Naive B cell (primary cell): ENCODE measurements around the gene INO80E. TPM values are rescaled to one million over a fixed set of nuclear protein-coding genes. Genes with fewer than 3 reads are reported as not detected.

Experiments
- ATAC-seq, 2 donors: fragments of 150-1000 bp; cut with Tn5 transposase; 2 replicates each; pipeline ENCODE4 v1.10.0; 2021; ENCODE audit warnings: low read depth in 2 of 2, mild to moderate bottlenecking in 2 of 2, moderate library complexity in 2 of 2
- DNase-seq: peaks from one replicate; pipeline ENCODE4 v3.0.0; 2022
- H3K27ac Mint-ChIP-seq, 6 donors: one replicate each; pipeline ENCODE4 v1.8.0; 2020 to 2022; ENCODE audit warnings: mild to moderate bottlenecking in 6 of 6, mixed read lengths in 6 of 6, moderate library complexity in 5 of 6, inconsistent platforms in 2 of 6
- H3K27me3 Mint-ChIP-seq, 3 donors: one replicate each; pipeline ENCODE4 v1.8.0; 2021 to 2022; ENCODE audit warnings: mixed read lengths in 3 of 3, mild to moderate bottlenecking in 1 of 3
- H3K36me3 Mint-ChIP-seq, 2 donors: one replicate each; pipeline ENCODE4 v1.8.0; 2020 to 2022; ENCODE audit warnings: mixed read lengths in 2 of 2, inconsistent platforms in 1 of 2, mild to moderate bottlenecking in 1 of 2
- H3K4me1 Mint-ChIP-seq, 3 donors: one replicate each; pipeline ENCODE4 v1.8.0; 2020 to 2022; ENCODE audit warnings: mixed read lengths in 3 of 3, inconsistent platforms in 1 of 3, mild to moderate bottlenecking in 1 of 3, moderate library complexity in 1 of 3
- H3K4me3 Mint-ChIP-seq, 8 donors: one replicate each; pipeline ENCODE4 v1.8.0; 2020 to 2022; ENCODE audit warnings: mild to moderate bottlenecking in 8 of 8, mixed read lengths in 8 of 8, moderate library complexity in 8 of 8, inconsistent platforms in 2 of 8
- H3K9me3 Mint-ChIP-seq, 7 donors: one replicate each; pipeline ENCODE4 v1.8.0; 2020 to 2022; ENCODE audit warnings: mixed read lengths in 7 of 7, mild to moderate bottlenecking in 5 of 7, inconsistent platforms in 2 of 7, moderate library complexity in 1 of 7
- polyA plus RNA-seq, 6 donors: library from polyadenylated mRNA; unstranded; fragments of 300-500 nt; fragmentation: Illumina TruSeq; gene quantifications; one replicate each; pipeline ENCODE4 v1.2.3, GENCODE V29; 2021; ENCODE audit warnings: low read depth in 6 of 6

The INO80E gene
- polyA plus RNA-seq, 6 donors from 2014 or later: 2.1 to 8.7 (median 6.9) TPM

GRCh38 chr16:29990883-29991570 is 5.0 kb upstream of the INO80E start:
- Mint-ChIP-seq H3K36me3 (peaks cover 0 to 17% of the 10 kb centered on the region in 2 donors), H3K27me3 (no peaks in the 10 kb centered on the region), H3K27ac (no peak overlapping the region), H3K9me3 (no peaks in the 10 kb centered on the region), H3K4me1 (peaks cover 19 to 29% (median 26%) of the 10 kb centered on the region in 3 donors), H3K4me3 (no peak overlapping the region)
- DNase-seq: no peak
- no peak for ATAC-seq

- DNase-seq: no peak
- H3K4me1 Mint-ChIP-seq: peaks cover 24 to 34% (median 31%) of the 10 kb centered on the region in 3 donors
- H3K4me3 Mint-ChIP-seq: no peak overlapping the region
- no peaks in the 10 kb centered on the region for H3K9me3 Mint-ChIP-seq
- no peaks in the 10 kb centered on the region for H3K27me3 Mint-ChIP-seq
- peaks cover 0 to 11% of the 10 kb centered on the region in 2 donors for H3K36me3 Mint-ChIP-seq
- H3K27ac Mint-ChIP-seq: peak overlapping the region in 1 of 6 donors; percentile 71
- ATAC-seq: no peak
Observed at GRCh38 chr16:29991571-29991904, 4.5 kb upstream of the INO80E start.

- ATAC-seq (no peak), DNase-seq (no peak)
- no peaks in the 10 kb centered on the region for H3K27me3 Mint-ChIP-seq
- peaks cover 32 to 39% (median 37%) of the 10 kb centered on the region in 3 donors for H3K4me1 Mint-ChIP-seq
- peak overlapping the region in 3 of 6 donors; percentile 41 to 91 (median 52) for H3K27ac Mint-ChIP-seq
- no peaks in the 10 kb centered on the region for H3K9me3 Mint-ChIP-seq
- H3K36me3 Mint-ChIP-seq: peaks cover 0 to 9% of the 10 kb centered on the region in 2 donors
- peak overlapping the region in 3 of 8 donors; percentile 15 to 71 (median 28) for H3K4me3 Mint-ChIP-seq
Observed at GRCh38 chr16:29992344-29992967, 3.6 kb upstream of the INO80E start.

- Mint-ChIP-seq H3K4me3 (peak overlapping the region in 7 of 8 donors; percentile 10 to 98 (median 47)), H3K27me3 (no peaks in the 10 kb centered on the region), H3K9me3 (no peaks in the 10 kb centered on the region), H3K36me3 (peaks cover 0 to under 1% of the 10 kb centered on the region in 2 donors), H3K4me1 (peaks cover 33 to 37% (median 35%) of the 10 kb centered on the region in 3 donors), H3K27ac (peak overlapping the region in 1 of 6 donors; percentile 88)
- ATAC-seq (no peak), DNase-seq (no peak)
Observed at GRCh38 chr16:29993191-29993902, 2.7 kb upstream of the INO80E start.

GRCh38 chr16:29993903-29994599 is 2.0 kb upstream of the INO80E start:
- Mint-ChIP-seq H3K27ac (peak overlapping the region; percentile 33 to 99 (median 90)), H3K4me3 (peak overlapping the region; percentile 55 to 99 (median 96)), H3K9me3 (no peaks in the 10 kb centered on the region), H3K4me1 (peaks cover 31 to 41% (median 38%) of the 10 kb centered on the region in 3 donors), H3K27me3 (no peaks in the 10 kb centered on the region), H3K36me3 (no peaks in the 10 kb centered on the region)
- ATAC-seq: no peak
- DNase-seq: no peak

GRCh38 chr16:29994600-29995323 is 1.3 kb upstream of the INO80E start:
- Mint-ChIP-seq H3K27me3 (no peaks in the 10 kb centered on the region), H3K36me3 (peaks cover 0 to 6% of the 10 kb centered on the region in 2 donors), H3K4me3 (peak overlapping the region; percentile 95 to 99 (median 98)), H3K4me1 (peaks cover 32 to 45% (median 42%) of the 10 kb centered on the region in 3 donors), H3K27ac (peak overlapping the region; percentile 95 to 99 (median 98)), H3K9me3 (no peaks in the 10 kb centered on the region)
- no peak for DNase-seq
- ATAC-seq: no peak

GRCh38 chr16:29995324-29995910 is 624 bp upstream of the INO80E start, which contains the start of gene HIRIP3:
TSS of gene HIRIP3 (minus strand) at chr16:29995617. CDS start at chr16:29995605, 12 bp downstream.
- ATAC-seq: peak; percentile 57 to 61
- H3K36me3 Mint-ChIP-seq: peaks cover 0 to 8% of the 10 kb centered on the region in 2 donors

GRCh38 chr16:29996766-29997250 is 767 bp downstream of the INO80E start:
- Mint-ChIP-seq H3K4me3 (peak overlapping the region; percentile 95 to 99 (median 98)), H3K4me1 (peaks cover 34 to 49% (median 45%) of the 10 kb centered on the region in 3 donors), H3K36me3 (peaks cover 0 to 9% of the 10 kb centered on the region in 2 donors), H3K9me3 (no peaks in the 10 kb centered on the region), H3K27me3 (no peaks in the 10 kb centered on the region), H3K27ac (peak overlapping the region in 5 of 6 donors; percentile 80 to 99 (median 95))
- DNase-seq (no peak), ATAC-seq (no peak)

More at GRCh38 chr16:29995324-29995910, 624 bp upstream of the INO80E start, which contains the start of gene HIRIP3:
- H3K27ac Mint-ChIP-seq: peak within 1 kb of the TSS; percentile 95 to 99 (median 98)
- H3K4me1 Mint-ChIP-seq: peaks cover 34 to 45% (median 45%) of the 10 kb centered on the region in 3 donors
- H3K27me3 Mint-ChIP-seq: no peaks in the 10 kb centered on the region
- peak within 1 kb of the TSS; percentile 95 to 99 (median 98) for H3K4me3 Mint-ChIP-seq
- DNase-seq: peak; percentile 84
- no peaks in the 10 kb centered on the region for H3K9me3 Mint-ChIP-seq

GRCh38 chr16:29999605-30000004 is 3.6 kb downstream of the INO80E start:
- ATAC-seq (no peak), DNase-seq (no peak)
- peaks cover 41 to 45% (median 45%) of the 10 kb centered on the region in 3 donors for H3K4me1 Mint-ChIP-seq
- H3K27me3 Mint-ChIP-seq: no peaks in the 10 kb centered on the region
- no peaks in the 10 kb centered on the region for H3K9me3 Mint-ChIP-seq
- peak overlapping the region in 1 of 6 donors; percentile 34 for H3K27ac Mint-ChIP-seq
- H3K36me3 Mint-ChIP-seq: peaks cover 0 to 25% of the 10 kb centered on the region in 2 donors
- peak overlapping the region in 2 of 8 donors; percentile 48 to 62 for H3K4me3 Mint-ChIP-seq

GRCh38 chr16:30000735-30001631 is 4.9 kb downstream of the INO80E start:
- ATAC-seq (no peak), DNase-seq (no peak)
- no peak overlapping the region for H3K27ac Mint-ChIP-seq
- peaks cover 32 to 49% (median 35%) of the 10 kb centered on the region in 3 donors for H3K4me1 Mint-ChIP-seq
- no peaks in the 10 kb centered on the region for H3K27me3 Mint-ChIP-seq
- H3K36me3 Mint-ChIP-seq: peaks cover 0 to 25% of the 10 kb centered on the region in 2 donors
- H3K9me3 Mint-ChIP-seq: no peaks in the 10 kb centered on the region
- H3K4me3 Mint-ChIP-seq: no peak overlapping the region

GRCh38 chr16:30002614-30003346 is 6.7 kb downstream of the INO80E start:
- Mint-ChIP-seq H3K27ac (no peak overlapping the region), H3K36me3 (peaks cover 0 to 25% of the 10 kb centered on the region in 2 donors), H3K4me1 (peaks cover 19 to 37% (median 21%) of the 10 kb centered on the region in 3 donors), H3K27me3 (no peaks in the 10 kb centered on the region), H3K9me3 (no peaks in the 10 kb centered on the region), H3K4me3 (peak overlapping the region in 1 of 8 donors; percentile 22)
- ATAC-seq (no peak), DNase-seq (no peak)
